Smooth muscle cell (in vitro differentiated cells): ENCODE results near the gene CWC27. TPM values are rescaled to one million over a fixed set of nuclear protein-coding genes. Genes with fewer than 3 reads are reported as not detected.

ENCODE experiments used
- DNase-seq: peaks from one replicate; lab custom pipeline; 2025; ENCODE audit not compliant: unreplicated experiment; lab: John Stamatoyannopoulos, UW
- H2AFZ ChIP-seq: fragments of 200-600 bp; sonication (generic); 2 replicates; pipeline ENCODE4 v1.6.0; 2016; ENCODE audit warnings: antibody characterized with exemption, low read depth, mild to moderate bottlenecking
- H3F3A ChIP-seq: fragments of 200-600 bp; sonication (generic); 2 replicates; pipeline ENCODE4 v1.6.0; 2017; ENCODE audit warnings: antibody characterized with exemption, low read depth
- H3K27ac ChIP-seq: fragments of 200-600 bp; sonication (generic); 2 replicates; pipeline ENCODE4 v1.5.1; 2016; ENCODE audit warnings: low read depth, mild to moderate bottlenecking
- H3K27me3 ChIP-seq: fragments of 200-600 bp; sonication (generic); 2 replicates; pipeline ENCODE4 v1.6.1; 2016; ENCODE audit warnings: low read depth, mild to moderate bottlenecking
- H3K36me3 ChIP-seq: fragments of 200-600 bp; sonication (generic); 2 replicates; pipeline ENCODE4 v1.5.1; 2016; ENCODE audit warnings: low read depth
- H3K4me1 ChIP-seq: fragments of 200-600 bp; sonication (generic); 2 replicates; pipeline ENCODE4 v1.5.1; 2016; ENCODE audit warnings: low read depth
- H3K4me2 ChIP-seq: fragments of 200-600 bp; sonication (generic); 2 replicates; pipeline ENCODE4 v1.6.0; 2016; ENCODE audit warnings: mild to moderate bottlenecking
- H3K4me3 ChIP-seq: fragments of 200-600 bp; sonication (generic); 2 replicates; pipeline ENCODE4 v1.5.1; 2016; ENCODE audit warnings: mild to moderate bottlenecking
- H3K79me2 ChIP-seq: fragments of 200-600 bp; sonication (generic); 2 replicates; pipeline ENCODE4 v1.6.0; 2016; ENCODE audit warnings: low read depth, mild to moderate bottlenecking
- H3K9ac ChIP-seq: fragments of 200-600 bp; sonication (generic); 2 replicates; pipeline ENCODE4 v1.6.0; 2016; ENCODE audit warnings: low read depth
- H3K9me3 ChIP-seq: fragments of 200-600 bp; sonication (generic); replicated peaks from 2 replicates; pipeline ENCODE4 v1.5.1; 2016; ENCODE audit warnings: low read depth
- H4K20me1 ChIP-seq: fragments of 200-600 bp; sonication (generic); 2 replicates; pipeline ENCODE4 v1.6.0; 2016; ENCODE audit warnings: low read depth
- WGBS: methylation state at CpG from one replicate; pipeline ENCODE4 v1.1.7; 2016; ENCODE audit warnings: low lambda C conversion rate; 5-methylcytosine and 5-hydroxymethylcytosine counted together
- polyA plus RNA-seq: library from polyadenylated mRNA; unstranded; fragments of >200 nt; fragmentation: Nextera tagmentation; extraction: Ambion mirVana; gene quantifications from 2 replicates; pipeline ENCODE4 v1.2.1, GENCODE V29; 2016
- total RNA-seq: library from RNA; depleted of rRNA; stranded (reverse); fragments of >200 nt; gene quantifications from 2 replicates; pipeline ENCODE4 v1.2.3, GENCODE V29; 2014
- TF ChIP-seq, protein P1 (sequence below): fragments of 200-600 bp; sonication (generic); IDR thresholded peaks from 2 replicates; pipeline ENCODE4 v1.5.1; 2017; ENCODE audit warnings: borderline replicate concordance, mild to moderate bottlenecking, antibody characterized with exemption; ENCODE audit not compliant: insufficient read depth, poor library complexity, severe bottlenecking

Gene CWC27
- total and polyA plus RNA-seq, 2 experiments from 2014 or later: 34.6 to 40.8 TPM

DNA sequence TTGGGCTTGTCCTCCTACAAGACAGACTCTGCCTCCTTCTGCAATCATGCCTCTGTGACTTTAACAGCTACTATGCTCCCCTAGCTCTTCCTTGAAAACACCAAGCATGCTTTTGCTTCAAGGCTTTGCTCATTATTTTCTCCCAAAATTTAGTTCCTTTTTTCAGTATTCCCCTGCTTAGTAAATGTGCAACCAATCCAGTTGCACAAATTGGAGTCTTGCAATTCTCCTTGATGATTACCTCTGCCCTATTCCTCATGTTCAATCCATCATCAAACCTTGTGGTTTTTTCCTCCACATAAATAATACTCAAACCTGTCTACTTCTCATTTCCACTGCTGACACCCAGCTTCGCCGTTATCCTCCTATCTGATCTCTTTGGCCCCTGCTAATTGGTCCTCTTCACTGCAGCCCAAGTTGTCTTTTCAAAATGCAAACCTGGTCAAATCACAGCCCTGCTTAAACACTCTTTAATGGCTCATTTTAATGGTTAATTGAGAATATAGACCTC is 296.3 kb downstream of the CWC27 start:
- H3K9ac ChIP-seq: no peak overlapping the region
- H3F3A ChIP-seq: peaks cover 13% of the 10 kb centered on the region
- no peak overlapping the region for H3K4me3 ChIP-seq
- H3K4me2 ChIP-seq: no peak overlapping the region
- no peaks in the 10 kb centered on the region for H3K27me3 ChIP-seq
- H3K79me2 ChIP-seq: no peaks in the 10 kb centered on the region
- H3K27ac ChIP-seq: no peak overlapping the region
- H3K4me1 ChIP-seq: peaks cover 38% of the 10 kb centered on the region
- no peaks in the 10 kb centered on the region for H3K9me3 ChIP-seq
- no peak for DNase-seq
- TF ChIP-seq, protein P1, sequence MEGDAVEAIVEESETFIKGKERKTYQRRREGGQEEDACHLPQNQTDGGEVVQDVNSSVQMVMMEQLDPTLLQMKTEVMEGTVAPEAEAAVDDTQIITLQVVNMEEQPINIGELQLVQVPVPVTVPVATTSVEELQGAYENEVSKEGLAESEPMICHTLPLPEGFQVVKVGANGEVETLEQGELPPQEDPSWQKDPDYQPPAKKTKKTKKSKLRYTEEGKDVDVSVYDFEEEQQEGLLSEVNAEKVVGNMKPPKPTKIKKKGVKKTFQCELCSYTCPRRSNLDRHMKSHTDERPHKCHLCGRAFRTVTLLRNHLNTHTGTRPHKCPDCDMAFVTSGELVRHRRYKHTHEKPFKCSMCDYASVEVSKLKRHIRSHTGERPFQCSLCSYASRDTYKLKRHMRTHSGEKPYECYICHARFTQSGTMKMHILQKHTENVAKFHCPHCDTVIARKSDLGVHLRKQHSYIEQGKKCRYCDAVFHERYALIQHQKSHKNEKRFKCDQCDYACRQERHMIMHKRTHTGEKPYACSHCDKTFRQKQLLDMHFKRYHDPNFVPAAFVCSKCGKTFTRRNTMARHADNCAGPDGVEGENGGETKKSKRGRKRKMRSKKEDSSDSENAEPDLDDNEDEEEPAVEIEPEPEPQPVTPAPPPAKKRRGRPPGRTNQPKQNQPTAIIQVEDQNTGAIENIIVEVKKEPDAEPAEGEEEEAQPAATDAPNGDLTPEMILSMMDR: no peak
- no peaks in the 10 kb centered on the region for H3K36me3 ChIP-seq
- WGBS: 94% methylated on average over 2 of the region's 2 CpGs
- no peak overlapping the region for H2AFZ ChIP-seq
- H4K20me1 ChIP-seq: no peaks in the 10 kb centered on the region

DNA sequence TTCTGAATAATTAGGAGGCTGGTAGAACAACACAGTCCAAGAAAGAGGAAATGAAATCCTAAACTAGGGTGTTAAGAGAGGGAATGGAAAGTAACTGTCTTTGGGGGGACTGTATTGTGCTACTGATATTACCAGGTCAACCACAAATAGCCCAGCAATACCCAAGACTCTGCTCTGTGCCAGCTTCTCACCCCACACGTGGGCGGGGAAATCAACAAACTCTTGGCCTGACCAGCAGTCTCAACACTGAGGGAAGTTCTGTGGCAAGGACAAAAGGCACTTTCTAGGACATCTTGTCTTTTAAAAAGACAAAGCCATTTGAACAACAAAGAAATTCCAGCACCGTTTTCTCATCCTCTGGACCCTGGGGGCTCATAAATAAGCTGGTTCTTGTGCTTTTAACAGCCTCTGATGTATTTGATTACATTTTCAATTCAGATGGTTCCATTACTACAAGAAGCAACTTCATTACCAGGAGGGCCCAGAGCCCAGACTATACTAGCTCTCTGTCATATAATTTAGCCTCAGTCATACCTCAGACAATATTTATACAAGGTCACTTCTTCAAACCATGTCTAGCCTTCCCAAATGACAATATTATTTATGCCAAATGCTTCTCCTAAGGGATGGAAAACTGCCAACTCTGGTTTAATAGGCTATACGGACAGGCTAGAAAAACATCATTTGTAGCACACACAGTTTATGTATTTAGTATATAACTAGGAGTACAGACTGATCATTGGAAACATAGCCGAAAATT is 297.8 kb downstream of the CWC27 start:
- TF ChIP-seq, protein P1: no peak
- H4K20me1 ChIP-seq: no peaks in the 10 kb centered on the region
- peak overlapping the region; percentile 22 for H3K27ac ChIP-seq
- DNase-seq: no peak
- H3F3A ChIP-seq: peaks cover 19% of the 10 kb centered on the region
- H3K4me1 ChIP-seq: peaks cover 34% of the 10 kb centered on the region
- H3K4me3 ChIP-seq: no peak overlapping the region
- H3K27me3 ChIP-seq: no peaks in the 10 kb centered on the region
- peak overlapping the region; percentile 69 for H2AFZ ChIP-seq
- WGBS: 53% methylated on average over 5 of the region's 5 CpGs
- no peaks in the 10 kb centered on the region for H3K79me2 ChIP-seq
- H3K9me3 ChIP-seq: no peaks in the 10 kb centered on the region
- no peak overlapping the region for H3K9ac ChIP-seq
- peak overlapping the region; percentile 8 for H3K4me2 ChIP-seq
- H3K36me3 ChIP-seq: no peaks in the 10 kb centered on the region

DNA sequence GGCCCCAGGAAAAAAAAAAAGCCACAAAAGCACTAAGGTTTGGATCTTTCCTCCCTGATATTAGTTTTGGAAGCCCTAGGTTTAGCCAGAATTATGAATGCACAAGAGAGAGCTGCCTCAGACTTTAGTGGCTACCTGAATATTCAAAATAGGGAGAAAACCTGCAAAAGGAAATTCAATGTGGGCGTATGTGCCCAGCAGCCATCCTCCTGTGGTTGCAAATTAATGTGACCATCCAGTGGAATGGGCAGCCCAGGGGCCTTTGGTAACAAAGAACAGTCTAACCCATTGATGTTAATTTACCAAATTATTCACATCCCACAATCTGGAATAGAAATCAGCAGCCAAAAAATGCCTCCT is 298.4 kb downstream of the CWC27 start:
- TF ChIP-seq, protein P1: no peak
- H3K9me3 ChIP-seq: no peaks in the 10 kb centered on the region
- H3K4me3 ChIP-seq: no peak overlapping the region
- peaks cover 31% of the 10 kb centered on the region for H3K4me1 ChIP-seq
- no peak overlapping the region for H2AFZ ChIP-seq
- H3K36me3 ChIP-seq: no peaks in the 10 kb centered on the region
- H3K27me3 ChIP-seq: no peaks in the 10 kb centered on the region
- H3F3A ChIP-seq: peaks cover 19% of the 10 kb centered on the region
- no peak for DNase-seq
- WGBS: 96% methylated on average over 1 of the region's 1 CpG
- peak overlapping the region; percentile 8 for H3K4me2 ChIP-seq
- no peaks in the 10 kb centered on the region for H3K79me2 ChIP-seq
- H4K20me1 ChIP-seq: no peaks in the 10 kb centered on the region
- peak overlapping the region; percentile 22 for H3K27ac ChIP-seq
- H3K9ac ChIP-seq: no peak overlapping the region

Other genes with a start within 250 kb of the CWC27 start
- not detected in 2 replicates for gene SHISAL2B, start 78.4 kb upstream of the CWC27 start, total RNA-seq
- gene SHISAL2B, start 78.4 kb upstream of the CWC27 start, polyA plus RNA-seq: not detected in 2 replicates
- 21.7 and 37.6 TPM in 2 replicates for gene SREK1IP1, start 239 bp upstream of the CWC27 start, total RNA-seq
- gene SREK1IP1, start 239 bp upstream of the CWC27 start, polyA plus RNA-seq: 36.5 and 36.6 TPM in 2 replicates